Caco-2 (cell line): ENCODE data around the gene ABCC4. TPM values are rescaled to one million over a fixed set of nuclear protein-coding genes. Genes with fewer than 3 reads are reported as not detected.

Experiments
- BruUV-seq: library from RNA; stranded (reverse); fragments of 400-500 nt; replicated peaks from 2 replicates; lab custom pipeline; 2021; lab: Mats Ljungman, UMichigan
- CTCF ChIA-PET: fragments of 300-600 bp; sonication (Branson Sonifier 250); formaldehyde crosslinking; loops from one replicate; lab custom pipeline; 2022; ENCODE audit warnings: antibody characterized with exemption; lab: Charles Lee
- POLR2A ChIA-PET: fragments of 300-600 bp; sonication (Branson Sonifier 250); formaldehyde crosslinking; loops from one replicate; lab custom pipeline; 2022; ENCODE audit warnings: antibody characterized with exemption; lab: Charles Lee
- DNase-seq, 2 experiments: peaks; one replicate each; pipeline versions ENCODE4 v3.0.0 to v3.0.0-alpha.2; 2020 to 2022
- H3K27me3 ChIP-seq: replicated peaks from 2 replicates; pipeline ENCODE4 v1.6.0; 2011; ENCODE audit warnings: low read length; ENCODE audit not compliant: control insufficient read depth, insufficient read depth
- H3K36me3 ChIP-seq: 2 replicates; pipeline ENCODE4 v1.5.1; 2011; ENCODE audit warnings: low read length; ENCODE audit not compliant: control insufficient read depth, insufficient read depth
- H3K4me1 ChIP-seq: fragments of 250-450 bp; sonication (Bioruptor Pico); 2 replicates; pipeline ENCODE4 v1.5.1; 2020; ENCODE audit warnings: mild to moderate bottlenecking
- H3K4me3 ChIP-seq: 2 replicates; pipeline ENCODE4 v1.5.1; 2011; ENCODE audit warnings: low read depth, mild to moderate bottlenecking, control low read depth, low read length
- H3K9me3 ChIP-seq: fragments of 250-450 bp; sonication (Bioruptor Pico); 2 replicates; pipeline ENCODE4 v1.5.1; 2020; ENCODE audit warnings: mild to moderate bottlenecking, moderate library complexity
- H3K27ac Mint-ChIP-seq: one replicate; pipeline ENCODE4 v1.8.0; 2022; ENCODE audit warnings: mixed read lengths; ENCODE audit not compliant: unreplicated experiment
- H3K27me3 Mint-ChIP-seq: one replicate; pipeline ENCODE4 v1.8.0; 2022; ENCODE audit warnings: mixed read lengths; ENCODE audit not compliant: insufficient read depth, unreplicated experiment
- H3K36me3 Mint-ChIP-seq: one replicate; pipeline ENCODE4 v1.8.0; 2022; ENCODE audit warnings: mild to moderate bottlenecking, mixed read lengths; ENCODE audit not compliant: insufficient read depth, unreplicated experiment
- H3K4me1 Mint-ChIP-seq: one replicate; pipeline ENCODE4 v1.8.0; 2022; ENCODE audit warnings: low read depth, mixed read lengths; ENCODE audit not compliant: unreplicated experiment
- H3K4me3 Mint-ChIP-seq: one replicate; pipeline ENCODE4 v1.8.0; 2022; ENCODE audit warnings: mild to moderate bottlenecking, moderate library complexity, mixed read lengths; ENCODE audit not compliant: unreplicated experiment
- H3K9me3 Mint-ChIP-seq: one replicate; pipeline ENCODE4 v1.8.0; 2022; ENCODE audit warnings: mixed read lengths; ENCODE audit not compliant: unreplicated experiment
- CTCF ChIP-seq, 2 experiments: fragments of 200-600 bp in 1 of 2; IDR thresholded peaks; 1 replicate in 1 of 2; 2 replicates in 1 of 2; pipeline versions ENCODE4 v1.5.1 to v1.8.0; 2011 to 2022; ENCODE audit warnings: antibody characterized with exemption in 1 of 2, control low read depth in 1 of 2, inconsistent platforms in 1 of 2, low read depth in 1 of 2, low read length in 1 of 2, mild to moderate bottlenecking in 1 of 2, moderate library complexity in 1 of 2; ENCODE audit not compliant: insufficient read depth in 1 of 2, severe bottlenecking in 1 of 2, unreplicated experiment in 1 of 2
- intact Hi-C: fragments of 100-400 bp; cut with micrococcal nuclease; formaldehyde crosslinking; loops from one replicate; pipeline ENCODE4 v1.10.0; 2022; ENCODE audit not compliant: unreplicated experiment
- total RNA-seq: library from RNA; stranded (reverse); gene quantifications from 2 replicates; pipeline ENCODE4 v1.2.3, GENCODE V29; 2022

ABCC4 gene
- total RNA-seq, 1 experiment from 2014 or later: 51.9 TPM

GRCh38 chr13:95124959-95125358, 176.3 kb downstream of the ABCC4 start:
- POLR2A ChIA-PET: no interaction called here
- Histone ChIP-seq H3K4me1 (peaks cover 49% of the 10 kb centered on the region), H3K36me3 (peaks cover 5% of the 10 kb centered on the region; the same call in 1 of the 2 replicates), H3K27me3 (no peaks in the 10 kb centered on the region), H3K4me3 (no peak overlapping the region), H3K9me3 (no peaks in the 10 kb centered on the region)
- peaks cover 20% of the 10 kb centered on the region for H3K36me3 Mint-ChIP-seq
- H3K27ac Mint-ChIP-seq: no peak overlapping the region
- intact Hi-C loops: loop anchor here (1.0 kb wide), 1 partner anchor 38 kb away; no protein-coding TSS in a partner anchor
- CTCF ChIA-PET: no interaction called here
- no peak for DNase-seq
- no TSS peak for BruUV-seq
- no peaks in the 10 kb centered on the region for H3K9me3 Mint-ChIP-seq
- no peaks in the 10 kb centered on the region for H3K27me3 Mint-ChIP-seq
- H3K4me1 Mint-ChIP-seq: peaks cover 47% of the 10 kb centered on the region
- no peak overlapping the region for H3K4me3 Mint-ChIP-seq
- no peak for TF ChIP-seq CTCF (IDR thresholded peaks at IDR 0.05; ENCODE audit: insufficient read depth in 1 of 2, low read depth in 1 of 2, low read length in 1 of 2, severe bottlenecking in 1 of 2, unreplicated experiment in 1 of 2)

- H3K27me3 Mint-ChIP-seq: no peaks in the 10 kb centered on the region
- no peak overlapping the region for H3K4me3 ChIP-seq
- no peak for TF ChIP-seq CTCF (IDR thresholded peaks at IDR 0.05; ENCODE audit: insufficient read depth in 1 of 2, low read depth in 1 of 2, low read length in 1 of 2, severe bottlenecking in 1 of 2, unreplicated experiment in 1 of 2)
- H3K9me3 ChIP-seq: no peaks in the 10 kb centered on the region
- H3K27ac Mint-ChIP-seq: peak overlapping the region; percentile 78
- no peaks in the 10 kb centered on the region for H3K27me3 ChIP-seq
- H3K9me3 Mint-ChIP-seq: no peaks in the 10 kb centered on the region
- H3K4me3 Mint-ChIP-seq: peak overlapping the region; percentile 41
- H3K36me3 ChIP-seq: peaks cover 5% of the 10 kb centered on the region; the same call in 1 of the 2 replicates
- ChIA-PET CTCF (no interaction called here), POLR2A (no interaction called here)
- intact Hi-C loops: loop anchor here (1.0 kb wide), 2 partner anchors 36 to 120 kb away; no protein-coding TSS in a partner anchor
- H3K4me1 ChIP-seq: peaks cover 49% of the 10 kb centered on the region
- peaks cover 25% of the 10 kb centered on the region for H3K36me3 Mint-ChIP-seq
- peaks cover 47% of the 10 kb centered on the region for H3K4me1 Mint-ChIP-seq
- no TSS peak for BruUV-seq
- DNase-seq: peak; percentile 85 to 90
Measured at GRCh38 chr13:95123726-95124125, 177.5 kb downstream of the ABCC4 start.

GRCh38 chr13:95122063-95122462, 179.2 kb downstream of the ABCC4 start:
- no peaks in the 10 kb centered on the region for H3K27me3 ChIP-seq
- Mint-ChIP-seq H3K4me1 (peaks cover 35% of the 10 kb centered on the region), H3K36me3 (peaks cover 29% of the 10 kb centered on the region), H3K9me3 (no peaks in the 10 kb centered on the region), H3K27ac (peak overlapping the region; percentile 78), H3K4me3 (peak overlapping the region; percentile 17), H3K27me3 (no peaks in the 10 kb centered on the region)
- H3K36me3 ChIP-seq: peaks cover 5% of the 10 kb centered on the region; the same call in 1 of the 2 replicates
- peak in 1 of 2 experiments; percentile 13 for DNase-seq
- H3K4me3 ChIP-seq: no peak overlapping the region
- BruUV-seq: no TSS peak
- TF ChIP-seq CTCF (IDR thresholded peaks at IDR 0.05; ENCODE audit: insufficient read depth in 1 of 2, low read depth in 1 of 2, low read length in 1 of 2, severe bottlenecking in 1 of 2, unreplicated experiment in 1 of 2): no peak
- peaks cover 49% of the 10 kb centered on the region for H3K4me1 ChIP-seq
- ChIA-PET CTCF (no interaction called here), POLR2A (no interaction called here)
- intact Hi-C loops: no loop called here
- no peaks in the 10 kb centered on the region for H3K9me3 ChIP-seq
